ENCODE data around the gene LMCD1.

- TF ChIP-seq EZH2 (IDR thresholded peaks at IDR 0.05; ENCODE audit: low read depth, low read length, severe bottlenecking): no peak
- no peak for TF ChIP-seq CTCF (IDR thresholded peaks at IDR 0.05; ENCODE audit: control extremely low read depth in 1 of 3, insufficient read depth in 1 of 3, low read depth in 1 of 3, low read length in 3 of 3)
- no peak for TF ChIP-seq POLR2AphosphoS5 (IDR thresholded peaks at IDR 0.05; ENCODE audit: low read depth, low read length)
- no peak for TF ChIP-seq SIN3A (conservative IDR thresholded peaks at IDR 0.05 in 1 of 2, IDR thresholded peaks at IDR 0.05 in 1 of 2; ENCODE audit: low read depth in 1 of 2, low read length in 2 of 2)
- TF ChIP-seq POLR2A (IDR thresholded peaks at IDR 0.05; ENCODE audit: control extremely low read depth in 1 of 2, low read depth in 2 of 2, low read length in 2 of 2): no peak
- no peak for TF ChIP-seq ATF3 (IDR thresholded peaks at IDR 0.05; ENCODE audit: insufficient read depth, low read depth, low read length)
- TF ChIP-seq SIX5 (IDR thresholded peaks at IDR 0.05; ENCODE audit: low read depth, low read length): no peak
- TF ChIP-seq POU5F1 (IDR thresholded peaks at IDR 0.05; ENCODE audit: low read depth, low read length): no peak
- no peak for TF ChIP-seq EGR1 (IDR thresholded peaks at IDR 0.05; ENCODE audit: borderline replicate concordance, low read depth, low read length)
- TF ChIP-seq SUZ12 (IDR thresholded peaks at IDR 0.05; ENCODE audit: low read length): no peak
- no peak for TF ChIP-seq CEBPB (IDR thresholded peaks at IDR 0.05; ENCODE audit: low read depth, low read length)
- TF ChIP-seq TCF12 (IDR thresholded peaks at IDR 0.05; ENCODE audit: low read depth, low read length): no peak
- no peak for TF ChIP-seq ATF2 (IDR thresholded peaks at IDR 0.05; ENCODE audit: low read length)
Measured at GRCh38 chr3:8473029-8473428, 28.6 kb upstream of the LMCD1 start.

All from H1 (cell line).